HS-5 (cell line): ENCODE data around the gene ZNF529.
A peak's percentile ranks its signal among the peaks of the same experiment; 100 is the strongest.
"Not testable (repeated sequence)": the region's sequence is repeated elsewhere in the genome, so short reads cannot be mapped to it uniquely, and the experiment has no call there.

Experiments
- DNase-seq: peaks from one replicate; pipeline ENCODE4 v3.0.0-alpha.2; 2012; ENCODE audit warnings: low read depth

Gene ZNF529

DNA sequence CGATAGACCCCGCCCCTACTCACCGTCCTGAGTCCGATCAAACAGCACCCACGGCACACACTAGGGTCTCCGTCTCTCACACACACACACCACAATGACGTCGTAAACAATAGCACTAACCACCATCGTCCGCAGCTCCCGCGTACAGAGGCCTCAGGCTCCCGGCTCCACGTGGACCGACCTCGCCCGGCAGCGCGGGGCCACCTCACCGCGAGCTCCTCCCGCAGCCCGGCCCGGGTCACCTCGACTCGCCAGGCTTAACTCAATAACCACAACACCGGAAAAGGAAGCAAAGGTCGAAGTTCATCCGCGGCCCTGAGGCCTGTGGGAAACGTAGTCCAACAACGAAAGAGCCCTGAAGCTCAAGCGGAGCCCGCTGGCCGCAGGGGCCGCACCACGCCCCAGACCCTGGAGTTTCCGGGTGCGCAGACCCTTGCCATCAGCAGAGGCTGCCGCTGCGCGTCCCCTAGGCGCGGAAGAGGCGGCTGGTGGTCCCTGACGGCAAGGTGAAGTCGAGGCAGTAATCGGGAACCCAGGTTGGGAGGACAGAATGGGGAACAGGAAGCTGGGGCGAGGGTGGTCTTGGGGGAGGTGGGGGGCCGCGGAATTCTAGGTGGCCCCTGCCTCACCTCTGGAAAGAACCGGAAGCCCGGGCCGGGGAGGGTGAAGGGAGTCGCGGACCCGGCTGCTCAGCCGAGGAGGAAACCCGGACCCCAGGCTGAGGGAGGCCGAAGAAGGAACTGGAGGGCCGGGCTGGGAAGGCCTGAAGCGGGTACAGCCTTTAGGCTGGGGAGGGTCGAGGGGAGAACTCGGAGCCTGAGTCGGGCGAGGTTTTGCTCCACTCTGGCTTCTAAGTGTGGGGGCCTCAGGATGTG is at the start of gene ZNF529:
Gene ZNF529 (minus strand): TSS at position 273 of the 875 bp plus-strand sequence. CDS start 946 bp downstream, outside the sequence.
- DNase-seq: peak; percentile 59

DNA sequence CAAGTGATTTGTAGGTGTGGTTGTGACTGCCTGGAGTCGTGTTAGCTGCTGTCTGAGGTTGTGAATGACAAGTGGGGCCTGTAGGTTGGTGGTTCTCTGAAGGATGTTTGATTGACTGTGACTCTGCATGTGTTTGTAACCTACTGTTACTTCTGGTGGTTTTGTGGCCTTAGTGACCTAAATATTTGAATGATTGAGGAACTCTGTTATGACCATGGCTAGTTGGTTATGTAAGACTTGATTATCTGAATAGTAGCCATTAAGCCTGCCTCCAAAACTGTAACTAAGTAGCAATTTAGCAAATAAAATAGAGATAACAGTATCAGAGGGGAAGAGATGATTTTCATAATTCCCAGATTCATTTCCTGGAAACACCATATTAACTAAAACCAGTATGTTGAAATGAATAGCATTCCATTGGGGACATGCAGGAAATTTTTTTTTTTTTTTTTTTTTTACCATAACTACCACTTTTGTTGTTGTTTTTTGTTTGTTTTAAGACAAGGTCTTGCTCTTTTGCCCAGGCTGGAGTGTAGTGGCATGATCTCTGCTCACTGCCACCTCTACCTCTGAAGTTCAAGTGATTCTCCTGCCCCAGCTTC is 32.9 kb upstream of the ZNF529 start:
- no peak for DNase-seq

DNA sequence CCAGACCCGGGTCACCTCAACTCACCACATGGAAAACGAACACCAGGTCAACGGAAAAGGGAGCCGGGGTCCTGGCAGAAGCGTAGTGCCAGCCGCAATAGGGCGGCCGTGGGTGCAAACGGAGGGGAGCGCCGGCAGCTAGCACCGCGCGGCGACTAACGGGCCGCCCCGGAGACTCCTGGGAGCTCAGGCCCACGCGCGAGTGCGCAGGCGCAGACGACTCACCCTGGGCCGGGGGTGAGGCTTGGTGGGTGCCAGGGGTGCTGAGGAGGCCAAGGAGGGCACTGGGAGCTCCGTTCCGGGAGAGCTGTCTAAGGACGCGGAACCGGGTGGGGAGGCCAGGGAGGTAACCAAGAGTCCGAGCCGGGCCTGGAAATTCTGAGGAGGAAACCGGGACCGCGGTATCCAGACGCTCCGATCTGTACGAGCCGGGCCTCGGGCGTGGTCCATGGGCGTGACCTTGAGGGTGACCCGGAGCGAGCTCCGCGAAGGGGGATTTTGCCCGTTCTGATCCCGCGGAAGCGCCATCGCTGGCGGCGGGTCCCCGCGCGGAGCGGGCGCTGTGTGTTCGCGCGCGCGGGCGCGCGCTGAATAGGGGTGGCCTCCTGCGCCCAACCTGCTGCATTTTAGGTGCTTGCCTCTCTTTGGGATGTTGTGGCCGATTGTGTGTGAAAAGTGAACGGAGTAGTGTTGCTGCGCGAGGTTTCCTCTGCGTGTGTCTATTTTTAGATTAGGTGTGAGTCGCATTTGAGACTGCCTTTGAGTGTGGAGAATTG is 32.2 kb upstream of the ZNF529 start, which contains the start of gene ZNF382:
Gene ZNF382 (plus strand): TSS at position 213 of the 776 bp plus-strand sequence. CDS start 4,602 bp downstream, outside the sequence.
- DNase-seq: no peak

DNA sequence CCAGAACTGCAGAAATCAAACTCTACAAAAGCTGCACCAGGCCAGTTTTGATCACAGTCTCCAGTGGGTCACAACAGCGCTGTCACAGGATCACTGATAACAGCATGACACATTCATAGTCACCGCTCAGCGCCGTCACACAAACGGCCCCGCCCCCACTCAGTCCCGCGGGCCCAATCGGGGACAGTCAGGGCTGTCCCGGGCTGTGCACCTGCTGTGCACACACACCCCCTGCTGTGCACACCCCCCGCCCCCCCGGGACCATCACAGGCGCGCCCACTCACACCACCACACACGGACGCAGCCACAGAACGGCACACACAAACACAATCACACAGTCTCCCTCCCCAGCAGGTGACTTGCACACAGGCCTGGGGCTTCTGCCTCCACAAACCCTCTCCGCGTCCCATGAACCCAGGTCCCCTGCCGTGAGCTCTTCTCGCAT is 31.6 kb upstream of the ZNF529 start:
- no peak for DNase-seq

DNA sequence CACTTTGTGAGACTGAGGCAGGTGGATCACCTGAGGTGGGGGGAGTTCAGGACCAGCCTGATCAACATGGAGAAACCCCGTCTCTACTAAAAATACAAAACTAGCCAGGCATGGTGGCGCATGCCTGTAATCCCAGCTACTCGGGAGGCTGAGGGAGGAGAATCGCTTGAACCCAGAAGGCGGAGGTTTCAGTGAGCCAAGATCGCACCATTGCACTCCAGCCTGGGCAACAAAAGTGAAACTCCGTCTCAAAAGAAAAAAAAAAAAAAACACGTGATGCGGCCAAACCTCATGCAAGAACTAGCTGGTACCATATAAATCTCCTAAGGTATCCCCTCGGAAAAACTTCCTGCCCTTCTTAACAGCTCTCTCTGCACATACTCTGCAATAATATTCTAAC is 29.6 kb upstream of the ZNF529 start:
- DNase-seq: not testable (repeated sequence)

DNA sequence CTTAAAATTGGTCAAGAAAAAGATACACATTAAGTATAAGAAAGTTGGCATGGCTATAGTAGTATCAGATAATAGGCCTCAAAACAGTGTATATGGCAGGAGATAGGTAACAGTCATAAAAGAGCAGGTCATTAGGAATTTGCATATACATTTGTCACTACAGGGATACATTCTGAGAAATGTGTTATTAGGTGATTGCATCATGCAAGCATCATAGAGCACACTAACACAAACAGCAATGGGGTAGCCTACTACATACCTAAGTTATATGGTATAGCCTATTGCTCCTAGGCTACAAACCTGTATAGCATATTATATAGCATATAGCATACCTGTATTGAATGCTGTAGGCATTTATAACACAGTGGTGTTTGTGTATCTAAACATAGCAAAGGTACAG is 6.2 kb upstream of the ZNF529 start:
- no peak for DNase-seq

DNA sequence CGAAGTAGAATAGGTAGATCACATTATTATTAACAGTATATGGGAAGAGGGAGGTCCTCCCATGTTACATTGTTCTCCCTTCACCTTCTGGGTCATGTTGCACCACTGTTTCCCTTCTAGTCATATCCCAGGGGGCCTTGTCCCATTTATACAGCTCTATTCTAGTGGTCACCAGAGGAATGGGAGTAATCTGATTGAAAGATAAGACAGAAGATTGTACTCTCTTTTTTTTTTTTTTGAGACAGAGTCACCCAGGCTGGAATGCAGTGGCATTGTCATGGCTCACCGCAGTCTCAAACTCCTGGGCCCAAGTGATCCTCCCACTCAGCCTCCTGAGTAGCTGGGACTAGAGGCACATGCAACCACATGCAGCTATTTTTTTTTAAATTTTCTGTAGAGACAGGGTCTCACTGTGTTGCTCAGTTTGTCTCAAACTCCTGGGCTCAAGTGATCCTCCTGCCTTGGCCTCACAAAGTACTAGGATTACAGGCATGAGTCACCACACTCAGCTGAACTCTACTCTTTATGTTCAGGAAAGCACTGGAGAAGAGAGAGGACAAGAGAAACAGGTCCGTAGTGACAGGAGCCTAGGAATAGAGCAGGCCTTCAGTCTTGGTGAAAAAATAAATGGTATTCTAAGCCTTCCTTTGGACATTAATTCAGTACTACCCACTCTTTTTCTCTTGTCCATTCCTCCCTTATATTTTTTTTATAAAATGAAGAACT is 4.3 kb upstream of the ZNF529 start:
- DNase-seq: no peak

DNA sequence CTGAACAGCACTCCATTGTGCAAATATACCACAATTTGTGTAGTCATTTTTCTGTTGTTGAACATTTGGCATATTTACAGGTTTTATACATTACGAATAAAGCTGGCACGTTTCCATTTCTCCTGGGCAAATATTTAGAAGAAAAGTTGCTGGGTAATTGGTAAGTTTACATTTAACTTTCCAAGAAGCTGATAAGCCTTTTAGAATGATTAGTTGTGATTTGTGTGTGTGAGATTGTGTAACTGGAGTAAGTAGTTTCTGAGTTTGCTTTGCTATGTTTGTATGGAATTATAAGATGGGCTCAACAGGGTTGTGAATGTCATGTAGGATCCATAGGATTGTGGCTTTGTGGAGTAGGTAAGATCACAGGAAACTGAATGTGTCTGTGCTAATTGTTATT is 1.6 kb upstream of the ZNF529 start:
- no peak for DNase-seq

DNA sequence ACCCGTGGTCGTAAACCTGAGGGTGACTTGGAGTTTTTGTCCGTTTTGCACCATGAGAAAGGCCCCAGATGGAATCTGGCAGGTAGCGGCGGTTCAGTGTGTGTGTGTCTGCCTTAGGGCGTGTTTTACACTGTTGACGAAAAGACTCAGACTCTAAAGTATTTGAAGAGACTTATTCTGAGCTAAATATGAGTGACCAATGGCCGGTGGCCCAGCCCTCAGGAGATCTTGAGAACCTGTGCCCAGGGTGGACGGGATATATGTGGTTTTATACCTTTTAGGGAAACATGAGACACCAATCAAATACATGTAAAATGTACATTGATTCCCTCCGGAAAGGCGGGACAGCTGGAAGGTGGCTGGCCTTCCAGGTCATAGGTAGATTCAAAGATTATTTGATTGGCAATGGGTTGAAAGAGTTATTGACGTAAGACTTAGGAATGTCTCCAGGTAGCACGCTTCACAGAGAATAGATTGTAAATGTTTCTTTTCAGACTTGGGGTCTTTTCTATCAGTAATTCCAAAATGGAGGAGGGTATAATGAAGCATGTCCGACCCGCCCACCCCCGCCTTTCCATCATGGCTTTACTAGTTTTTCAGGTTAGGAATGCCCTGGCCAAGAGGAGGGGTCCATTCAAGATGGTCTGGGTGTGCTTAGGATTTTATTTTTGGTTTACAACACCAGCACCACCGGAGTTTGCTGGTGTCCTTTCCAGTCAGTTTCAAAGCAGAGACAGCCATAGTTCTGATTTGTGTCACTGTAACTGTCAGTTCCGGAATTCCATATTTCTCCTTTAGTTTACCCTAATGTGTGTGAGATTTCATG is 1.0 kb upstream of the ZNF529 start:
- peak; percentile 1 for DNase-seq

DNA sequence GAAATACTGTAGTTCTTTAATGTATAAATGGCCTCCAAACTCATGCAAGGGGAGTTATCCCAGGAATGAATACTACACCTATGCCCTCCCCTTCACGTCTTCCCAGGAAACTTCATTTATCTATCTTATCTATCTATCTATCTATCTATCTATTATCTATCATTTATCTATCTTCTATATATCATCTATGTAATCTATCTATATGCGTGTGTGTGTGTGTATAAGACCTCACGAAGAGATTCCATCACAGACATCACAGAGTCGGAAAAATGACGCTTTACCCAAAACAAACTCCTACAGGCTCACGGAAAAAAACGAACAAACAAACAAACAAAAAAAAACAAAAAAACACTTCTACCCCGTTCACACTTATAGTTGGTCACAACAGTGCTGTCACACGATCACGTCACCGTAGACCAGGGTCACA is 486 bp downstream of the ZNF529 start:
- DNase-seq: peak; percentile 13

DNA sequence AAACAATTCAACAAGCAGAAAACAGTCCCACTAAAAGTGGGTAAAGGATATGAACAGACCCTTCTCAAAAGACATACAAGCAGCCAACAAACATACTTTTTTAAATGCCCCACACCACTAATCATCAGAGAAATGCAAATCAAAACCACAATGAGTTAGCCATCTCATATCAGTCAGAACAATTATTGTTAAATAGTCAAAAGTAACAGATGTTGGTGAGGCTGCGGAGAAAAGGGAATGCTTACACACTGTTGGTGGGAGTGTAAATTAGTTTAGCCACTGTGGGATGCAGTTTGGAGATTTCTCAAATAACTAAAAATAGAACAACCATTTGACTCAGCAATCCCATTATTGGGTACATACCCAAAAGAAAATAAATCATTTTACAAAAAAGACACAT is 8.7 kb downstream of the ZNF529 start:
- no peak for DNase-seq

DNA sequence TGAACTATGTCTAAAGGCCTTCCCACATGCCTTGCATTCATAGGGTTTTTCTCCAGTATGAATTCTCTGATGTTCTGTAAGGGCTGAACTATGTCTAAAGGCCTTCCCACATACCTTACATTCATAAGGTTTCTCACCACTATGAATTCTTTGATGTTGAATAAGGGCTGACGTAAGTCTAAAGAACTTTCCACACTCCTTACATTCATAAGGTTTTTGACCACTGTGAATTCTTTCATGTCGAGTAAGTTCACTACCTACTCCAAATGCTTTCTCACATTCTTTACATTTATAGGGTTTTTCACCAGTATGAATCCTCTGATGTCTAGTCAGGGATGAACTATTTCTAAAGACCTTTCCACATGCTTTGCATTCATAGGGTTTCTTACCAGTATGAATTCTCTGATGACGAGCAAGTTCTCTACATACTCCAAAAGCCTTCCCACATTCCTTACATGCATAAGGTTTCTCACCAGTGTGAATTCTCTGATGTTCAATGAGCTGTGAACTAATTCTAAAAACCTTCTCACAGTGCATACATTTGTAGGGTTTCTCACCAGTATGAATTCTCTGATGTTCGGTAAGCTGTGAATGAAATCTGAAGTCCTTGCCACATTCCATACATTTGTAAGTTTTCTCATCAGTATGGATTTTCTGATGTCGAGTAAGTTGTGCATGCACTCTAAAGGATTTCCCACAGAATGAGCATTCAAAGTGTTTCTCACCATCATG is 25.9 kb downstream of the ZNF529 start:
- no peak for DNase-seq

DNA sequence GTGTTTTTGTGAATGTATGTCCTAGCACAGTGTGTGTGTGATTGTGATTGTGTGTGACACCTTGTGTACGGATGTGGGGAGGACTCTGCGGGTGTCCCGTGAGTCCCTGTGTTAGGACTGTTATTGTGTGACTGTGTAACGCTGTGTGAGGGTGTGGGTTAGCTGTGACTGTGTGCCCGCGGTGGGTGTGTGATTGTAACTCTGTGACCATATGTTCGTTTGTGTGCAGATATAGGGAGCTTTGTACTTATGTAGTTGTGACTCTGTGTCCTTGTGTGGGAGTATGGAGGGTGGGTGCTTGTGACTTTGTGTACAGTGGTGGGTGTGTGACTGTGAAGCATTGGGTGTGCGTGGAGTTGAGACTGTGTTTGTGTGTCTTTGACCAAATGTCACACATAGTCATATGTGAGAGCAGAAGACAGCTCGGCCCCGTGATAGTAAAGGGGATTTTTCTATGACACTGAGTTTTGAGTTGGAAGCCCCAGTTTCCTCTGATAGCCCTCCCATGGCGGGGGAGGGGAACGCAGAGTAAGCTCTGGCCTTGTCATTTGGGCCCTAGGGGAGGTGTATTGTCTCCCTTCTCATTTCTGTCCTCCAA is 44.1 kb downstream of the ZNF529 start:
- no peak for DNase-seq

DNA sequence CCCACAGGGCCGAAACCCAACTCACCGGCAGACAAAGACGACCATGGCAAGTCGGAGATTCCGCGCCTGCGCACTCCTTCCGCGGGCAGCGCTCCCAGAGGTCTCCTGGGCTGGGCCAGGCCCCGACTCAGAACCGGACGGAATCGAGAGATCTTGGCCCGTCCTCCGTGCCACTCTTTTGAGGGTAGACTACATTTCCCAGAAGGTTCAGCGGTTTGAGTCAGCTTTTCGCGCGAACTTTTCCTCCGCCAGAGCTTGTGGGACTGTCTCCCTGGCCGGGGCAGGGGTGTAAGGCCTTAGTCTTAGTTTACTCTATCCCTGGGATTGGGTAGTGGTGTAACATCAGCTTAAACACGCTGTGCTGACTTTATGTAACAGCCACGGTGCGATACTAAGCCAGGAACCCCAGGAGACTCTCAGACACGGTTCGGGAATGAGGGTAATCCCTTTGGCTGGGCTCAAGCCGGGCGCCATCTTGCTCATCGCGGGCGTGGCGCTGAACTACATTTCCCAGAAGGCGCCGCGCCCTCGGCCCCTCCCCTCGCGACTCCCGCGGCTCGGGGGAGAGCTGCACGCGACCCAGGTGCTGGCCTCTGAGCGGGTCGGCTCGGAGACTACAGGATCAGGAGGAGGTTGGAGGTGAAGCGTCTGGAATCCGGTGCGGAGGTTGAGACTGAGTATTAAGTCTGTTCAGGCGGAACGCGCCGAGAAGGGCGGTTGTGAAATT is 44.7 kb downstream of the ZNF529 start, which contains the start of gene ZNF260:
Gene ZNF260 (minus strand): TSS at position 78 of the 727 bp plus-strand sequence. CDS start 13,033 bp downstream, outside the sequence.
- DNase-seq: peak; percentile 94

DNA sequence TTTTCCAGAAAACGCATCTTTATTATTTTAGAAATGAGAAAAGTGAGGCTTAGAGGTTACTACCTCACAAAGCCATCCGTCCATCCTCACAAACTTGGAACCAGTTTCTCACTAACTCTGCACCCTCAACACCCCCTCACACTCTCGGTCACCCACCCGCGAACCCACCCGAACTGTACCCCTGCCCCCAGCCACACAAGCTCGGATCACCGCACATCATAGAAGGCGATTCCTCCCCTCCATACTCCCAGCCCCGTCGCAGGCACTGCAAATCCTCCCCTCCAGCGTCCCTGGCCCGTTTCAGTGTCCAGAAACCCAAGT is 45.3 kb downstream of the ZNF529 start:
- no peak for DNase-seq

DNA sequence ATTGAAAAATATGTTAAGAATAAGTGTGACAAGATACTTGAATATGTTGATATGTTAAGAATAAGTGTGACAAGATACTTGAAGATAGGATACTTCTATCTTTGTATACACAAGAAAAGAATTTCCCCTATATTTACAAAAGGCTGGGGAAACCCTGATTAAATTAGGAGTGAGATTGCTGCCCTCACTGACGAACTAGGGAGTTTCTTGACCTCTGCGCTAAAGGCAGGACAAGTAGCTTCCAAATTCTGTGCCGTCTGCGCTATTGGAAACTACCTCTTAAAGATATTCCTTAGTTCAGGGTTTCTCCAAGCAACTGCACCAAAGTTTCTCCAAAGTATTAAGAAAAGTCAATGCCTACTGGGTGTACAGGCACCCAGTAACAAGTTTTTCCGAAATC is 45.8 kb downstream of the ZNF529 start:
- DNase-seq: no peak

DNA sequence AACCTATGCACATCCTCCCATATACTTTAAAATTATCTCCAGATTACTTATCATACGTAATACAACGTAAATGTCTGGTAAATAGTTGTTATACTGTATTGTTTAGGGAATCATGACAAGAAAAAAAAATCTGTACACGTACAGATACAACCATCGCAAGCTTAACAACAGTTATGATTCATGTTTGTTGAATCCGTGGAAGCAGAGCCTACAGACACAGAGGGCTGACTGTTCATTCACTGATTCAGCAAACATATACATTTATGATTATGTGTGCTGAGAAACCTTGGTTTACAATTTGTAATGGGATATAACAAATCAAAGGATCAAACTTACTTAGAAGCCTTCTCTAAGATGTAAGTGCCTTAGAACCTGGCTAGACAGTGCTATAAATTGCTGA is 46.5 kb downstream of the ZNF529 start:
- no peak for DNase-seq

DNA sequence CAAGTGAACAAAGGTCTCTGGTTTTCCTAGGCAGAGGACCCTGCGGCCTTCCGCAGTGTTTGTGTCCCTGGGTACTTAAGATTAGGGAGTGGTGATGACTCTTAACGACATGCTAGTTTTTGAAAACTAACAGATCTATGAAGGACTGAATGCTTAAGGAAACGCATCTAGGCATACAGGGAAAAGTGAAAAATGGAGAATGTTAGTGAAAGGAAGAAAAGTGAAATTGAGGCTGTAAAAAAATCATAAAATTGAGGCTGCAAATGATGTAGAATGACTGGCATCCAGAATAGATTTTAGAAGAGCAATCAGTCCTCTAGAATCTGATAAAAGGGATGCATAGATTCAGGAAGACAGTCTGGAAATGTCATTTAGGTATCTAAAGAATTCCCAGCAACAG is 48.5 kb downstream of the ZNF529 start:
- DNase-seq: no peak

DNA sequence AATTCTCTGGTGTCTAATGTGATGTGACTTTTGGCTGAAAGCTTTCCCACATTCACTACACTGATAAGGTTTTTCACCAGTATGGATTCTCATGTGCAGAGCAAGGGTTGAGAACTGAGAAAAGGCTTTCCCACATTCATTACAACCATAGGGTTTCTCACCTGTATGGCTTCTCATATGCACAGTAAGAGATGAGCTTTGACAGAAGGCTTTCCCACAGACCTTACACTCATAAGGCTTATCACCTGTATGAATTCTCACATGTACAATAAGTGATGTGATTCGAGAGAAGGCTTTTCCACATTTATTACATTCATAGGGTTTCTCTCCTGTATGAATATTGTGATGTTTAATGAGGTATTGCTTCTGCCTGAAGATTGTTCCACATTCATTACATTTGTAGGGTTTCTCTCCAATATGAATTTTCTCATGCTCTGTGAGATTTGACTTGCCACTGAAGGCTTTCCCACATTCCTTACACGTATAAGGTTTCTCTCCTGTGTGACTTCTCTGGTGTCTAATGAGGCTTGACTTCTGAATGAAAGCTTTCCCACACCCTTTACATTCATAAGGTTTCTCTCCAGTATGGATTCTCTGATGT is 59.0 kb downstream of the ZNF529 start:
- DNase-seq: no peak
